Measurements from ENCODE around the gene PRR5. TPM values are rescaled to one million over a fixed set of nuclear protein-coding genes. Genes with fewer than 3 reads are reported as not detected.

The PRR5 gene
- total RNA-seq, 1 donor from 2014 or later: 4.0 TPM

DNA sequence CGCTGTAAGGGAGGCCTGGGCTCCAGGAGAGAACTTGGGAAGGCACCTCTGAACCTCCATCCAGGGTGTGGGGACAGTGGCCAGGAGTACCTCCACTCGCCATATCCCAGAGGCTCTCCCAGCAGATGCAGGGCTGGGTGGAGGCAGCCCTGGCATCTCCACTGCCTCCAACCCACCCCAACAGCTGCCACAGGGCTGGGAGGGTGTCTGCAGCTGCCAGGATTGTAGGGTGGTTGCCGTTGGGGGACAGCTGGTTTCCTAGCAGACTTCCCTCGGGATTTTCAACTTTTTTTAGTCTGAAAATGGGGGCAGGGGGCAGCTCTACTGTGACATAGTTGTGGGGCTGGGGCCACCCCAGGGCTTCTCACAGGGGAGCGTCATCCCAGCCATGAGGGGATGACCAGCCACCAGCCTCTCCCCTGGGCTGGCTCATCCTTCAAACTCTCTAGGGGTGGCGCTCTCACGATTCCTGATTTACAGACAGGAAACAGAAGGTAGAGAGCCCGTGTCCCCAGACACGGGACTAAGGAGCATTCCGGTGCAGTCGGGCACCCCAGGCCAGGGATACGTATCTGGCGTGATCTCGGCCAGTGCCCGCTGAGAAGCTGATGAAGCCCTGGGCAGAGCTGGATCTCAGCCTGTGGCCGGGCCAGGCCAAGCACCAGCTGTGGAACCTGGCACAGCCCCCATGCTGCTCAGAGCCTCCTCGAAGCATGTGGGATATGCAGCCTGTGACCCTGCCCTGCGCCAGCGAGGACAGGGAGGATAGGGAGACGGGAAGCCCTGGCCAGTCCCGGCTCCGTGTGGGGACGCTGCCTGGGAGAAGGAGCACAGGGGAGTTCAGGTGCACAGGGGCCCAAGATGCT, 9.9 kb downstream of the PRR5 start:
- Histone ChIP-seq H4K20me1 (ENCODE audit: low read depth) (peaks cover 4% of the 10 kb centered on the region), H3K9me3 (ENCODE audit: low read depth) (no peaks in the 10 kb centered on the region), H2AFZ (replicated peaks) (no peak overlapping the region), H3K27me3 (no peaks in the 10 kb centered on the region), H3K36me3 (no peaks in the 10 kb centered on the region), H3K4me2 (no peak overlapping the region), H3K4me1 (peaks cover 6% of the 10 kb centered on the region), H3K79me2 (ENCODE audit: low read depth) (no peaks in the 10 kb centered on the region), H3F3A (ENCODE audit: low read depth) (no peaks in the 10 kb centered on the region), H3K27ac (no peak overlapping the region), H3K4me3 (no peak overlapping the region), H3K9ac (no peak overlapping the region)
- Mint-ChIP-seq H3K36me3 (no peaks in the 10 kb centered on the region), H3K4me1 (peaks cover 2% of the 10 kb centered on the region), H3K4me3 (no peak overlapping the region), H3K27me3 (ENCODE audit: insufficient read depth, low read depth) (no peaks in the 10 kb centered on the region), H3K27ac (peak overlapping the region; percentile 14), H3K9me3 (no peaks in the 10 kb centered on the region)
- no peak for DNase-seq (ENCODE audit: low spot score)
- TF ChIP-seq EZH2phosphoT487 (IDR thresholded peaks at IDR 0.05): no peak
- TF ChIP-seq, protein P1, sequence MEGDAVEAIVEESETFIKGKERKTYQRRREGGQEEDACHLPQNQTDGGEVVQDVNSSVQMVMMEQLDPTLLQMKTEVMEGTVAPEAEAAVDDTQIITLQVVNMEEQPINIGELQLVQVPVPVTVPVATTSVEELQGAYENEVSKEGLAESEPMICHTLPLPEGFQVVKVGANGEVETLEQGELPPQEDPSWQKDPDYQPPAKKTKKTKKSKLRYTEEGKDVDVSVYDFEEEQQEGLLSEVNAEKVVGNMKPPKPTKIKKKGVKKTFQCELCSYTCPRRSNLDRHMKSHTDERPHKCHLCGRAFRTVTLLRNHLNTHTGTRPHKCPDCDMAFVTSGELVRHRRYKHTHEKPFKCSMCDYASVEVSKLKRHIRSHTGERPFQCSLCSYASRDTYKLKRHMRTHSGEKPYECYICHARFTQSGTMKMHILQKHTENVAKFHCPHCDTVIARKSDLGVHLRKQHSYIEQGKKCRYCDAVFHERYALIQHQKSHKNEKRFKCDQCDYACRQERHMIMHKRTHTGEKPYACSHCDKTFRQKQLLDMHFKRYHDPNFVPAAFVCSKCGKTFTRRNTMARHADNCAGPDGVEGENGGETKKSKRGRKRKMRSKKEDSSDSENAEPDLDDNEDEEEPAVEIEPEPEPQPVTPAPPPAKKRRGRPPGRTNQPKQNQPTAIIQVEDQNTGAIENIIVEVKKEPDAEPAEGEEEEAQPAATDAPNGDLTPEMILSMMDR (IDR thresholded peaks at IDR 0.05): no peak
- no peak for TF ChIP-seq EZH2 (IDR thresholded peaks at IDR 0.05)

DNA sequence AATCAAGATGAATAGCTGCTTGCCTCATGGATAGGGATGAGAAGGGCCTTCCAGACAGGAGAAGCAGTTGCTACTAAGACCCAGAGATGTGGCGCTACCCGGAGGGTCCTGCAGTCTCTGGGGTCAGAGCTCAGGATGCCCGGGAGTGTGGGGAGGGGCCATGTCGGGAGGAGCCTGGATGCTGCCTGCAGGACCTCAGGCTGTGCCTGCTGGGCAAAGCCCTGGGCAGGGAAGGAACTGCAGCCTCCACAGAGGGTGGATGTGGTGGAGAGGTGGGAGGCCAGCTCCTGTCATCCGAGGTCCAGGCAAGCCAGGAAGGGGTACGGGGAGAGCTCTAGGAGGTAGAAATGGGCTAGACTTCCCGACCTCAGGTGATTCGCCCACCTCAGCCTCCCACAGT, 11.0 kb downstream of the PRR5 start:
- H2AFZ ChIP-seq (replicated peaks): no peak overlapping the region
- no peak for DNase-seq (ENCODE audit: low spot score)
- H3K36me3 ChIP-seq: no peaks in the 10 kb centered on the region
- no peaks in the 10 kb centered on the region for H3K27me3 ChIP-seq
- Mint-ChIP-seq H3K4me1 (peaks cover 2% of the 10 kb centered on the region), H3K9me3 (no peaks in the 10 kb centered on the region), H3K36me3 (no peaks in the 10 kb centered on the region), H3K4me3 (no peak overlapping the region), H3K27ac (no peak overlapping the region), H3K27me3 (ENCODE audit: insufficient read depth, low read depth) (no peaks in the 10 kb centered on the region)
- TF ChIP-seq EZH2 (IDR thresholded peaks at IDR 0.05): no peak
- H3K9me3 ChIP-seq (ENCODE audit: low read depth): no peaks in the 10 kb centered on the region
- no peak overlapping the region for H3K9ac ChIP-seq
- no peaks in the 10 kb centered on the region for H3F3A ChIP-seq (ENCODE audit: low read depth)
- no peak overlapping the region for H3K4me3 ChIP-seq
- peaks cover 6% of the 10 kb centered on the region for H3K4me1 ChIP-seq
- no peak overlapping the region for H3K27ac ChIP-seq
- peaks cover 4% of the 10 kb centered on the region for H4K20me1 ChIP-seq (ENCODE audit: low read depth)
- H3K4me2 ChIP-seq: no peak overlapping the region
- no peaks in the 10 kb centered on the region for H3K79me2 ChIP-seq (ENCODE audit: low read depth)

DNA sequence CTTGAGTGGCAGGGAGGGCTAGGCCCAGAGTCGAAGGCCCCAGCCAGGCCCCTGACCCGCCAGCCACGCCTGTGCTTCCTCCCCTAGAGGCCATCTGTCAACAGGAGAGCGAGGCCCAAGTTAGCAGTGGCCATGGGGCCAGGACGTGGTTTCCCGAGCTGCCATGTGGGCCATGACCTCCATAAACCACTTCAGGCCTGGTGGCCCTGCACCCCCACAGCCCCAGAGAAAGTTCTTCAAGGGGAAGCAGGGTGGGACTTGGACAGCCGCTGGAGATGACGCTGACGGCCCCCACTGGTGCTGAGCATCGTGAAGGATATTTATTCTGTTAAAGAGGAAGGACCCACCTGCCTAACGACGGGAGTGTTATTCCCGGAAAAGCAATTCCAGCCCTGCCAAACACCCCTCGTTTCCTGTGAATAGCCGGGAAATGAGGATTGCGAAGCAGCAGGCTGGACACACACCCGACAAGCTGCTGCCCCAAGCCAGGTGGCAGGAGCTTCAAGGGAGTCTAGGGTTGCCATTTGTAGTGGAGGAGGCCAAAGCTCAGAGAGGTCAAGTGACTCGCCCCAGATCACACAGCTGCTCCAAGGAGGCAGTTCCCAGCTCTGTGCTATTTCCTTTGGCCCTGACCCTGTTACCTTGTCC, 12.8 kb downstream of the PRR5 start:
- Histone ChIP-seq H4K20me1 (ENCODE audit: low read depth) (peaks cover 4% of the 10 kb centered on the region), H3F3A (ENCODE audit: low read depth) (no peaks in the 10 kb centered on the region), H3K79me2 (ENCODE audit: low read depth) (no peaks in the 10 kb centered on the region), H3K4me3 (no peak overlapping the region), H3K4me1 (peaks cover 10% of the 10 kb centered on the region), H3K9me3 (ENCODE audit: low read depth) (no peaks in the 10 kb centered on the region), H3K36me3 (no peaks in the 10 kb centered on the region), H3K27ac (no peak overlapping the region), H3K27me3 (no peaks in the 10 kb centered on the region), H2AFZ (replicated peaks) (no peak overlapping the region), H3K4me2 (no peak overlapping the region), H3K9ac (no peak overlapping the region)
- DNase-seq (ENCODE audit: low spot score): no peak
- H3K27me3 Mint-ChIP-seq (ENCODE audit: insufficient read depth, low read depth): no peaks in the 10 kb centered on the region
- H3K36me3 Mint-ChIP-seq: no peaks in the 10 kb centered on the region
- TF ChIP-seq EZH2 (IDR thresholded peaks at IDR 0.05): no peak
- no peak for TF ChIP-seq EZH2phosphoT487 (IDR thresholded peaks at IDR 0.05)
- TF ChIP-seq, protein P1 (IDR thresholded peaks at IDR 0.05): no peak
- H3K9me3 Mint-ChIP-seq: no peaks in the 10 kb centered on the region
- H3K4me3 Mint-ChIP-seq: no peak overlapping the region
- H3K27ac Mint-ChIP-seq: no peak overlapping the region
- H3K4me1 Mint-ChIP-seq: peaks cover 8% of the 10 kb centered on the region

DNA sequence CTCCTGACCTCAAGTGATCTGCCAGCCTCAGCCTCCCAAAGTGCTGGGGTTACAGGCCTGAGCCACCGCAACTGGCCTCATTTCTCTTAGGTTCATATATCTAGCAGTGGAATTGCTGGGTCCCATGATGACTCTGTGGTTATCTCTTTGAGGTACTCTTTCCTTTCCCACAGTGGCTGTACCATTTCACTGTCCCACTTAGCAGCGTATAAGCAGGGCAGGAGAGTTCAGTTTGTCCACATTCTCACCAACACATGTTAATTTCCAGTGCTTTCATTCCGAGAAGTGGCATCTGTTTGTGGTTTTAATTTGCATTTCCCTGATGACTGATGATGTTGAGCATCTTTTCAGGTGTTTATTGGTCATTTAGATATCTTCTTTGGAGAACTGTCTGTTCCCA, 16.4 kb downstream of the PRR5 start:
- no peaks in the 10 kb centered on the region for H3K36me3 Mint-ChIP-seq
- H3K9me3 ChIP-seq (ENCODE audit: low read depth): no peaks in the 10 kb centered on the region

More for the DNA sequence above, 16.4 kb downstream of the PRR5 start:
- H3K4me3 Mint-ChIP-seq: no peak overlapping the region
- no peak overlapping the region for H3K4me3 ChIP-seq
- no peak for DNase-seq (ENCODE audit: low spot score)
- no peaks in the 10 kb centered on the region for H3K9me3 Mint-ChIP-seq
- H3K4me1 ChIP-seq: peaks cover 30% of the 10 kb centered on the region
- peaks cover 28% of the 10 kb centered on the region for H3K4me1 Mint-ChIP-seq
- peaks cover 18% of the 10 kb centered on the region for H3F3A ChIP-seq (ENCODE audit: low read depth)
- no peaks in the 10 kb centered on the region for H3K36me3 ChIP-seq
- no peaks in the 10 kb centered on the region for H3K79me2 ChIP-seq (ENCODE audit: low read depth)
- H3K4me2 ChIP-seq: no peak overlapping the region
- no peaks in the 10 kb centered on the region for H3K27me3 Mint-ChIP-seq (ENCODE audit: insufficient read depth, low read depth)
- H3K27me3 ChIP-seq: no peaks in the 10 kb centered on the region
- H3K9ac ChIP-seq: no peak overlapping the region
- no peaks in the 10 kb centered on the region for H4K20me1 ChIP-seq (ENCODE audit: low read depth)
- H3K27ac ChIP-seq: no peak overlapping the region
- TF ChIP-seq EZH2 (IDR thresholded peaks at IDR 0.05) (no peak), EZH2phosphoT487 (IDR thresholded peaks at IDR 0.05) (no peak)
- TF ChIP-seq, protein P1 (IDR thresholded peaks at IDR 0.05): no peak
- H2AFZ ChIP-seq (replicated peaks): no peak overlapping the region
- no peak overlapping the region for H3K27ac Mint-ChIP-seq
